Peyer's patch (tissue), 4 donors: ENCODE results near the gene SLC2A9.

Experiments used
- POLR2A ChIP-seq, 2 donors: fragments of 450-650 bp; IDR thresholded peaks; one replicate each; pipeline ENCODE4 v1.5.1; 2017; ENCODE audit warnings: antibody characterized with exemption in 2 of 2, mild to moderate bottlenecking in 2 of 2, moderate library complexity in 2 of 2
- TF ChIP-seq, protein P1 (sequence below), 6 experiments: fragments of 450-650 bp in 4 of 6; fragments of 200-600 bp in 2 of 6; sonication (generic) in 1 of 6; IDR thresholded peaks; one replicate each; pipeline ENCODE4 v1.5.1; 2017 to 2019; ENCODE audit warnings: antibody characterized with exemption in 6 of 6, mild to moderate bottlenecking in 3 of 6, moderate library complexity in 1 of 6

DNA sequence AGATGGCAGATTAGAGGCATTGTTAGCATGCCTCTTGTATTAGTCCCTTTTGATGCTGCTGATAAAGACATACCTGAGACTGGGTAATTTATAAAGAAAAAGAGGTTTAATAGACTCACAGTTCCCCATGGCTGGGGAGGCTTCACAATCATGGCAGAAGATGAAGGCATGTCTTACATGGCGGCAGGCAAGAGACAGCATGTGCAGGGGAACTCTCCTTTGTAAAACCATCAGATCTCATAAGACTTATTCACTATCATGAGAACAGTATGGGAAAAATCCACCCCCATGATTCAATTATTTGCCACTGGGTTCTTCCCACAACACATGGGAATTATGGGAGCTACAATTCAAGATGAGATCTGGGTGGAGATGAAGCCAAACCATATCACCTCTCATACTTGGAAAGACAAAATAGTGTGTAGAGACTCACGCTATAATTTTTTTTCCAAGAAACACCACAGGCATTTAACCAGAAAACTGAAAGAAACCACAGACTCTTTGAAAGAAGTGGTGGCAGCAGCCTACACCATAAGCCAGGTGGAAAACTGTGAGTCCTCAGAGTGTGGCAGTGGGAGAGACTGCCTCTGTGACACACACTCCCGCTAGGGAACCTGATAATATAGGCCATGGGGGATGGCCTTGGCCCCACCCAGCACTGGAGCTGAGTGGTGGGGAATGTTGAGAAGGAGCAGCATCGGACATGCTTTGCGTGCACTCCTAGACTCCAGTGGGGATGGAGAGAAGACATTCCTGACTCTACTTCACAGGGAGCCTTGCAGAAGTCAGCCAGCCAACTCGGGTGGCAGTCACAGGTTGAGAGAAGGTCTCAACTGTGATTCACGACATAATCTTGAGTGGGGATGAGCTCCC, 51.5 kb downstream of the SLC2A9 start:
- TF ChIP-seq, protein P1, sequence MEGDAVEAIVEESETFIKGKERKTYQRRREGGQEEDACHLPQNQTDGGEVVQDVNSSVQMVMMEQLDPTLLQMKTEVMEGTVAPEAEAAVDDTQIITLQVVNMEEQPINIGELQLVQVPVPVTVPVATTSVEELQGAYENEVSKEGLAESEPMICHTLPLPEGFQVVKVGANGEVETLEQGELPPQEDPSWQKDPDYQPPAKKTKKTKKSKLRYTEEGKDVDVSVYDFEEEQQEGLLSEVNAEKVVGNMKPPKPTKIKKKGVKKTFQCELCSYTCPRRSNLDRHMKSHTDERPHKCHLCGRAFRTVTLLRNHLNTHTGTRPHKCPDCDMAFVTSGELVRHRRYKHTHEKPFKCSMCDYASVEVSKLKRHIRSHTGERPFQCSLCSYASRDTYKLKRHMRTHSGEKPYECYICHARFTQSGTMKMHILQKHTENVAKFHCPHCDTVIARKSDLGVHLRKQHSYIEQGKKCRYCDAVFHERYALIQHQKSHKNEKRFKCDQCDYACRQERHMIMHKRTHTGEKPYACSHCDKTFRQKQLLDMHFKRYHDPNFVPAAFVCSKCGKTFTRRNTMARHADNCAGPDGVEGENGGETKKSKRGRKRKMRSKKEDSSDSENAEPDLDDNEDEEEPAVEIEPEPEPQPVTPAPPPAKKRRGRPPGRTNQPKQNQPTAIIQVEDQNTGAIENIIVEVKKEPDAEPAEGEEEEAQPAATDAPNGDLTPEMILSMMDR (IDR thresholded peaks at IDR 0.05): no peak
- TF ChIP-seq POLR2A (IDR thresholded peaks at IDR 0.05): no peak
